Embryonic facial prominence (tissue), 1 donor: ENCODE data around the gene LRRN2.
"Not testable (repeated sequence)": the region's sequence is repeated elsewhere in the genome, so short reads cannot be mapped to it uniquely, and the experiment has no call there.

Source experiments
- DNase-seq: peaks from one replicate; pipeline ENCODE4 v3.0.0-alpha.2; 2016; ENCODE audit errors: extremely low spot score

Gene LRRN2

GRCh38 chr1:204574016-204574864, 111.3 kb downstream of the LRRN2 start:
- DNase-seq, result no peak

DNA sequence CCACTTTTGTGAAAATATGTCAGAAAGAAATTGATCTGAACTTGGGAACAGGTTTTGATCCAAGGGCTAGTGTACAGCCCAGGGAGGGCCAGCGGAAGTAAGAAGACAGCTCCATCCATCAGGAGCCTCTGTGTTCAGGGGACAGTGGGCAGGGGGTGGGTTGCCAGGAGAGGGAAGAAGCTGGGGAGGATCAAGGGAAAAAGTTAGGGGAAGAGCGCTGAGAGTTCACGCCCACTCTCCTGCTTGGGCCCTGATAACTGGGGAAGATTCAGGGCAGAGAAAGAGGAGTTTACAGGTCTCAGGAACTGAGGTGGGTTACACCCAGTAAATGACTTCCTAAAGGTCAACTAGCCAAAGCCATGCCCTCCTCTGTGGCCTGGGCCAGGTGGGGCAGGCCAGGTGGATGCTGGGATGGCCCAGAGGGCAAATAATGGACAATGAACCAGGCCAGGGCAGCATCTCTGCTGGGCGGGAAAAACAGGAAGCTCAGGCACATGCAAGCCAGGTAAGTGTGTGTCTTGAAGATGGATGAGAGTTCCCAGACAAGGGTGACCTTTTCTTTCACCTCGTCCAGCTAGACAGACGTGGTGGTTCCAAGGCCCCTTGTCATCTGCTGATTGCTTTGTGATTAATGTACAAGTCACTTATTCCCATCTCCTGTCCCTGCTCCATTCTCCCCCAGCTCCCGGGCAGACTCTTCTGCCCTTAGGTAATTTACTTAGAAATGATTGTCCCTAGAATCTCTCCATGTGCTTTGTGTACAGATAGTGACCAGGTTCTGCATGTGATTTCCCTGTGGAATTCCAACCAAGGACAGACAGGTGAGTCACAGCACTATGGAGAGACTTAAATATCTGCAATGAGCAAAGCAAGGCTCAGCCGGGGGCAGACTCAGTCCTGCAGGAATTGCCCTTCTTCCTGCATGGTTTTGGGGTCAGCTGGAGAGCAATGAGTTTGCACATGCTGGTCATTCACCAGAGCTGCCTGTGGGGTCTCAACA, 112.3 kb downstream of the LRRN2 start:
- no peak for DNase-seq

GRCh38 chr1:204571631-204572030, 113.9 kb downstream of the LRRN2 start:
- no peak for DNase-seq

DNA sequence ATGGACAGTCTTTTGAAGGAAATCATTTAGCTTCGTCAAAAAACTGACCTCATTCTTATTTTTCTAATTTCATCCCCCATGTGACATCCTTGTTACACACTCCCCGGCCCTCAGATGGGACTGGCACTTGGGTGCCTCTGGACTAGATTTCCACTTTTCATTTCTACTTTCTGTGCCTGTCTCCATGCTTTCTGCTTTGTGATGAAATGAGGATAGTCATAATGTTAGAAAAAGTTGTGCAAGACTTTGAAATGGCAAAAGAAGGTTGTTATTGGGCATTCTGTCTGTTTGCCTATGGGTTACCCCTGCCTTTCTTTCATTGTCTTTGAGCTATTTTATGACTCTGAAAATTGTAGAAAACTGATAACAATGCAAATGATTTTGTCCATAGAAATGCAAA, 114.4 kb downstream of the LRRN2 start:
- no peak for DNase-seq

- not testable (repeated sequence) for DNase-seq
Observed at GRCh38 chr1:204570021-204570420, 115.5 kb downstream of the LRRN2 start.

DNA sequence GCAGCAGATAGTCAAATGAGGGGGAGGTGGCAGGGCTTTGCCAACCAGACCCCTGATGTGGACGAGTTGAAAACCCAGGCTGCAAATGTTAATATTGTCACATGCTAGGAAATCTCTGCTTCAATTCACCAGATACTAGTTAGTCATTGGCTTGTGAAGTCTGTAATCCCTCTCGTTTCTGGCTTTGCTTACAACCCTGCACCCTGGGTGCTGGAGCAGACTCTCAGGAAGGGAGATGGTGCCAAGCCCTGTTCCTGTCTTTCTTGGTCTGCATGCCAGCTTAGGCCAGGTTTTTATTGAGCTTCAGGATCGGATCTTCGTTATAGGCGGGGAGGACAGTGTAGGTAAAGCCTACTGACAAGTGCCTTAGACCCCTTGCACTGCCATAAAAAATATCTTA, 116.1 kb downstream of the LRRN2 start:
- DNase-seq, result no peak

GRCh38 chr1:204568576-204569315, 116.8 kb downstream of the LRRN2 start:
- DNase-seq, result no peak
